ENCODE results near the gene RPS13. TPM values are rescaled to one million over a fixed set of nuclear protein-coding genes. Genes with fewer than 3 reads are reported as not detected.
"Not testable (repeated sequence)": the region's sequence is repeated elsewhere in the genome, so short reads cannot be mapped to it uniquely, and the experiment has no call there.

RPS13 gene
- 1,000 to 10,000 TPM; 1,469 to 1,656 (median 1,580) TPM for polyA plus RNA-seq (ENCODE audit: insufficient read depth in 1 of 5, insufficient read length in 5 of 5, low replicate concordance in 1 of 5)
- long read RNA-seq, donor 1, transcript RPS13-202 (6 exons, 646 nt): major isoform, 2,193 of 3,073 reads
- long read RNA-seq, donor 1, transcript RPS13-203 (5 exons, 664 nt): minor isoform, 130 of 3,073 reads
- long read RNA-seq, donor 1, transcript RPS13-208 (3 exons, 746 nt): minor isoform, 250 of 3,073 reads
- long read RNA-seq, donor 1, transcript RPS13-207 (2 exons, 594 nt): minor isoform, 38 of 3,073 reads
- long read RNA-seq, donor 1, partial matches to known transcripts: 336 of 3,073 reads
- long read RNA-seq, donor 1, other reads (novel, unspliced or antisense): 92 of 3,073 reads
- long read RNA-seq, donor 2, transcript RPS13-203 (5 exons, 664 nt): minor isoform, 71 of 1,566 reads
- long read RNA-seq, donor 2, transcript RPS13-208 (3 exons, 746 nt): minor isoform, 52 of 1,566 reads
- long read RNA-seq, donor 2, transcript RPS13-207 (2 exons, 594 nt): minor isoform, 11 of 1,566 reads
- long read RNA-seq, donor 2, transcript RPS13-202 (6 exons, 646 nt): major isoform, 1,251 of 1,566 reads
- long read RNA-seq, donor 2, partial matches to known transcripts: 112 of 1,566 reads
- long read RNA-seq, donor 2, other reads (novel, unspliced or antisense): 53 of 1,566 reads
- long read RNA-seq, donor 3, transcript RPS13-208 (3 exons, 746 nt): minor isoform, 184 of 2,048 reads
- long read RNA-seq, donor 3, transcript RPS13-202 (6 exons, 646 nt): major isoform, 1,370 of 2,048 reads
- long read RNA-seq, donor 3, transcript RPS13-207 (2 exons, 594 nt): minor isoform, 34 of 2,048 reads
- long read RNA-seq, donor 3, transcript RPS13-203 (5 exons, 664 nt): minor isoform, 63 of 2,048 reads
- long read RNA-seq, donor 3, partial matches to known transcripts: 308 of 2,048 reads
- long read RNA-seq, donor 3, other reads (novel, unspliced or antisense): 52 of 2,048 reads
- long read RNA-seq, donor 4, transcript RPS13-207 (2 exons, 594 nt): minor isoform, 32 of 1,677 reads
- long read RNA-seq, donor 4, transcript RPS13-208 (3 exons, 746 nt): minor isoform, 151 of 1,677 reads
- long read RNA-seq, donor 4, transcript RPS13-203 (5 exons, 664 nt): minor isoform, 88 of 1,677 reads
- long read RNA-seq, donor 4, transcript RPS13-202 (6 exons, 646 nt): major isoform, 1,118 of 1,677 reads
- long read RNA-seq, donor 4, partial matches to known transcripts: 229 of 1,677 reads
- long read RNA-seq, donor 4, other reads (novel, unspliced or antisense): 41 of 1,677 reads
- long read RNA-seq, donor 5, transcript RPS13-207 (2 exons, 594 nt): minor isoform, 35 of 3,240 reads
- long read RNA-seq, donor 5, transcript RPS13-208 (3 exons, 746 nt): minor isoform, 182 of 3,240 reads
- long read RNA-seq, donor 5, transcript RPS13-203 (5 exons, 664 nt): minor isoform, 103 of 3,240 reads
- long read RNA-seq, donor 5, transcript RPS13-202 (6 exons, 646 nt): major isoform, 2,535 of 3,240 reads
- long read RNA-seq, donor 5, partial matches to known transcripts: 284 of 3,240 reads
- long read RNA-seq, donor 5, other reads (novel, unspliced or antisense): 74 of 3,240 reads
- long read RNA-seq, donor 6, transcript RPS13-203 (5 exons, 664 nt): minor isoform, 112 of 2,737 reads
- long read RNA-seq, donor 6, transcript RPS13-202 (6 exons, 646 nt): major isoform, 2,141 of 2,737 reads
- long read RNA-seq, donor 6, transcript RPS13-208 (3 exons, 746 nt): minor isoform, 112 of 2,737 reads
- long read RNA-seq, donor 6, transcript RPS13-207 (2 exons, 594 nt): minor isoform, 22 of 2,737 reads
- long read RNA-seq, donor 6, partial matches to known transcripts: 215 of 2,737 reads
- long read RNA-seq, donor 6, other reads (novel, unspliced or antisense): 93 of 2,737 reads
- long read RNA-seq, donor 7, transcript RPS13-203 (5 exons, 664 nt): minor isoform, 48 of 775 reads
- long read RNA-seq, donor 7, transcript RPS13-207 (2 exons, 594 nt): minor isoform, 10 of 775 reads
- long read RNA-seq, donor 7, transcript RPS13-202 (6 exons, 646 nt): major isoform, 596 of 775 reads
- long read RNA-seq, donor 7, transcript RPS13-208 (3 exons, 746 nt): minor isoform, 32 of 775 reads
- long read RNA-seq, donor 7, partial matches to known transcripts: 67 of 775 reads
- long read RNA-seq, donor 7, other reads (novel, unspliced or antisense): 15 of 775 reads
- long read RNA-seq, donor 8, transcript RPS13-203 (5 exons, 664 nt): minor isoform, 45 of 1,079 reads
- long read RNA-seq, donor 8, transcript RPS13-202 (6 exons, 646 nt): major isoform, 768 of 1,079 reads
- long read RNA-seq, donor 8, transcript RPS13-207 (2 exons, 594 nt): minor isoform, 21 of 1,079 reads
- long read RNA-seq, donor 8, transcript RPS13-208 (3 exons, 746 nt): minor isoform, 81 of 1,079 reads
- long read RNA-seq, donor 8, partial matches to known transcripts: 114 of 1,079 reads
- long read RNA-seq, donor 8, other reads (novel, unspliced or antisense): 40 of 1,079 reads

DNA sequence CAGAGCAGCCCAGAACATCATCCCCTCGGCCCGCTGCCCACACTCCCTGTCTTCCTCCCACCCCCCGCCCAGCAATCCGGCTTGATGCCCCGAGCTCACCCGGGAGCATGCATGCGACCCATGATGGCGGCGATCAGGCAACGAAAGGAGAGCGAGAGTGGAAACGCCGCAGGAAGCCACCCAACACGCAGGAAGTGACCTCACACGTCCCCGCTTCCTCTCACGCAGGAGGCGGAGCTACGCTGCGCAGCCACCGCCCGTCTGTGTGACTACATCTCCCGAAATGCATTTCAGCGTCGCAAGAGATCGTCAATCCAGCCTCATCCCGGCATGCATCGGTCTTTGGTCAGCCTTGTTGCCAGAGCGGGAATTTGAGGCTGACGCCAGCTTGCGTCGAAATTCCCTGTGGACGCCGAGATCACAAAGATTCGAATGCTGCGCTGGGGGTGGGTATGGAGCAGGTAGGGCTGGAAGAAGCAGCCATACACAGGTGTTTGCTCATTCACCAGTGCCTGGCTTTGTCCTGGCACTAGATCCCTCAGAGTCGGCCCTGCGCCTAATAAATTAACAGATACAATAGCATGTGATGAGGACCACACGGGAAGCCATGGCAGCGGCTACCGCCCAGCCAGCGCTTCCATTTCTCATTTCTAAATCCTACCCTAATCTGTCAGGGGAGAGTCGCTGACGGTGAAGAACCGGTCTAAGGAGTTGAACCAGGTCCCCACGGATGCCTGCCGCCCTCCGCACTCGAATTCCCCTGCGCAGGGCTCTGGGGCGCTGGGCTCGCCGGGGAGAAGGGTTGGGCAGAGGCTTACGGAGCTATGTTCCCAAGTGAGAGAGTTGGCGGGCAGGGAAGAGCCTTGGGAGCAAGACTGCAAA is at the start of gene RPS13:
Gene RPS13, minus strand, starts transcription at position 148 of the 882 bp plus-strand sequence. Its CDS starts 26 bp downstream, at position 122.
- peak; percentile 98 for DNase-seq

DNA sequence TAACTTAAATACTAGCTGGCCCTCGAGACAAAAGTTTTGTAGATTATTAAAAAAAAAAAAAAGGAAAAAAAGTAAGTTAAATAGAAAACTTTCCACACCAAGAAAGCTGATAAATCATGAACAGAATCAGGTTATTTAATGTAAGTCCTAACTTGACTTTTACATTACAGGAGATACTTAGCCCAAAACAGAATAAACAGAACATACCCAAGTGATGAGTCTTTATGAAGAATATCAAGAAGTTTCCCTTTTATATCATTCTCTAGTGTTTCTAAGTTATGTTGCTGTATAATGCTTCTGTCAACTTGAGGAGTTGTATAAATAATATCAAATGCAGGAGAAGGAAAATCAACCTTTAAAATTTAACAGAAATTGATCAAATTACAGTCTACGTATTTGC is 44.5 kb upstream of the RPS13 start:
- no peak for DNase-seq

DNA sequence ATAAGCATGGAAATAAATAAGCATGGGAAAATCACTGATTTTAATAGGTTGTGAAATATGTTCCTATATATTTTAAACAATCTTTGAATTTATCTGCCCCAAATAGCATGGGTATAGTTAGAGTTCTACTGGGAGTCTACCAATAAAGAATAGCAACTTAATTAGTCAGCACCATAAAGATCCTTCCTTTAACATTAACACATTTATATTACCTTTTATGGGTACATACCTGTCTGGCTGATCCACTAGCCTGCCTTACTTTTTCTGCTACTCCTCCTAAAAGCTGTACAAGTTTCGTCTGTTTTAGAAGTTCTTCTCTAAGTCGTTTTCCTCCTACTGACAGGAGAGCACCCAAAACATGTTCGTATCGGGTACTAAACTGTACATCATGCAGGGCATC is 39.8 kb upstream of the RPS13 start:
- no peak for DNase-seq

- no peak for DNase-seq
Measured at GRCh38 chr11:17116117-17116516, 38.6 kb upstream of the RPS13 start.

GRCh38 chr11:17107745-17108144 is 30.3 kb upstream of the RPS13 start:
- not testable (repeated sequence) for DNase-seq

- not testable (repeated sequence) for DNase-seq
Measured at GRCh38 chr11:17105404-17106040, 28.1 kb upstream of the RPS13 start.

- no peak for DNase-seq
Measured at GRCh38 chr11:17102462-17102861, 25.0 kb upstream of the RPS13 start.

GRCh38 chr11:17098658-17099057 is 21.2 kb upstream of the RPS13 start:
- no peak for DNase-seq

DNA sequence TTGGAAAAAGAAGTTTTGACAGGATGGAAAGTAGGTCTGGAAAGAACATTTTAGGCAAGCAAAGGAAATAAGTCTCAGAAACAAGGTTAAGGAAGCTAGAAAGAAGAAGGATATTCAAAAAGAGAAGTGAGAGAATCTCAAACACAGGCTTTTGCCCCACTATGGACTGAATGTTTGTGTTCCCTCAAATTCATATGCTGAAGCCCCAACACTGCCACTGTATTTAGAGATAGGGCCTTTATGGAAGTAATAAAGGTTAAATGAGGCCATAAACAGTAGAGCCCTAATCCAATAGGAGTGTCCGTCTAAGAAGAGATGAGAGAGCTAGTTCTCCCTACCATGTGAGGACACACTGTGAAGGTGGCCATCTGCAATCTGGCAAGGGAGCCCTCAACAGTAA is 20.6 kb upstream of the RPS13 start:
- DNase-seq: no peak

- not testable (repeated sequence) for DNase-seq
Measured at GRCh38 chr11:17085976-17086375, 8.5 kb upstream of the RPS13 start.

DNA sequence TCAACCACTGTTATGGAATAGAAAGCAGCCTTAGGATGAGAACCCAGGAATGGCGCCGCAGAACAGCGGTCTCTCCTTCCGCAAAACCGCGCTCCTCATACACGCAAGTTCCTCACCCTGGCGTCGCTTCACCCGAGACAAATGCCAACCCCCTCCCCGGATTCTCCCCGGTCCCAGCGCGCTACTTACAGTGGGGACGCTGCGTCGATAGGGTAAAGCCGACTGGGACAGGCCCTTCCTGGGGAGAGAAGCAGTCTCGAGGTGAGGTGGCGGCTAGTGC is 287 bp downstream of the RPS13 start:
- DNase-seq: no peak

- peak in 1 of 2 donors; percentile 5 for DNase-seq
Measured at GRCh38 chr11:17076517-17077239, 789 bp downstream of the RPS13 start.

DNA sequence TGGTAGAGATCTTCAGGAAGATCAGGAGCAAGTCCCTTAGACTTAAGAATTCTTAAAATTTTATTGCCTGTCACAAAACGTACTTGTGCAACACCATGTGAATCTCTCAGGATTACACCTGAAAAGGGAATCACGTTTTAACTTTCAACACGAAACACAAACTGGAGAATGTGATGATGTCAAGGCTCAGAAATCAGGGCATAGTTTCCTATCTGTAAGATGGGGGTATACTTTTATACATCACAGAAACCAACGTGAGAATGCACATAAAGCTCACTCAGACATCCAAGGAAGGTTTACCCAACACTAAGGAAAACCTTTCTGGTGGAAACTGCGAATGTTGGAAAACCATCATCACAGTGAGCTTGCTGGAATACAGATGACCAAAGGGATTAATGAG is 2.0 kb downstream of the RPS13 start:
- DNase-seq: no peak

GRCh38 chr11:17073370-17074027 is 4.0 kb downstream of the RPS13 start:
- DNase-seq: no peak

DNA sequence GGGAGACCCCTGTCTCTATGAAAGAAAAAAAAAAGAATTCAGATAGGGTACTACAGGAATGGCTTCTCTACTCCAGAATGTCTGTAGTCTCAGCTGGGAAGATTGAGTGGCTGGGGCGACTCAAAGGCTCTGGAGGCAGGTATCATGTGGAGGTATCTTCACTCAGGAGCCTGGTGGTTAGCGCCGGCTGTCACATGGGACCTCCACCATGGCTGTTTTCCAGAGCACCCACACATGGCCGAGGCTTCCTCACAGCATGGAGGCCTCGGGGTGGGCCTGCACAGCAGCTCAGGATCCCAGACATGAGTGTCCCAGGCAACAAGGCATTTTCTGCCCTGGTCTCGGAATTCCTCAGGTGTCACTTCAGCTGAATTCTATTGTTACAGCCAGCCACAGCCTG is 10.1 kb downstream of the RPS13 start:
- DNase-seq: no peak

- no peak for DNase-seq
Measured at GRCh38 chr11:17066691-17067090, 10.8 kb downstream of the RPS13 start.
